HepG2 (cell line): Measurements from ENCODE around the gene GASK1A. TPM values are rescaled to one million over a fixed set of nuclear protein-coding genes. Genes with fewer than 3 reads are reported as not detected.

ENCODE experiments used
- ATAC-seq: fragments of 200-7000 bp; cut with Tn5 transposase; 3 replicates; pipeline ENCODE4 v1.9.1; 2020; ENCODE audit warnings: mild to moderate bottlenecking, moderate library complexity
- BruUV-seq: library from RNA; stranded (reverse); fragments of 400-500 nt; replicated peaks from 2 replicates; lab custom pipeline; 2021; lab: Mats Ljungman, UMichigan
- CTCF ChIA-PET: fragments of 300-600 bp; formaldehyde crosslinking; extraction: SDS; loops from one replicate; lab custom pipeline; 2021; ENCODE audit warnings: low total read pairs, inconsistent platforms, low intra/inter-chr PET ratio; lab: Yijun Ruan, JAX
- POLR2A ChIA-PET: fragments of 350-600 bp; sonication (Branson Sonifier 250); formaldehyde crosslinking; loops from one replicate; lab custom pipeline; 2020; ENCODE audit warnings: antibody characterized with exemption, inconsistent platforms; lab: Yijun Ruan, JAX
- DNase-seq: peaks from one replicate; pipeline ENCODE4 v3.0.0-alpha.2; 2015; ENCODE audit warnings: low spot score
- FAIRE-seq: peaks from 3 replicates; lab custom pipeline; 2011; peaks lifted over from hg19 to GRCh38; lab: Jason Lieb, UNC
- H2AFZ ChIP-seq: one replicate; pipeline ENCODE4 v1.6.1; 2011; ENCODE audit warnings: low read length, inconsistent platforms
- H3K27ac ChIP-seq: fragments of 300-600 bp; 3 replicates; pipeline ENCODE4 v1.8.0; 2011; ENCODE audit warnings: mixed run types, mild to moderate bottlenecking, mixed read lengths, low read length, inconsistent platforms; ENCODE audit not compliant: insufficient read depth; ENCODE audit errors: extremely low read length
- H3K27me3 ChIP-seq, 2 experiments: fragments of 200-600 bp in 1 of 2; 2 replicates in 1 of 2; 3 replicates in 1 of 2; pipeline versions ENCODE4 v1.6.0 to v1.8.0; 2011; ENCODE audit warnings: low read length in 2 of 2, mild to moderate bottlenecking in 2 of 2, moderate library complexity in 2 of 2, inconsistent platforms in 1 of 2; ENCODE audit not compliant: insufficient read depth in 2 of 2, control insufficient read depth in 1 of 2
- H3K36me3 ChIP-seq, 2 experiments: fragments of 200-600 bp in 1 of 2; replicated peaks in 1 of 2; 2 replicates in 1 of 2; 3 replicates in 1 of 2; pipeline versions ENCODE4 v1.5.1 to v1.8.0; 2011; ENCODE audit warnings: low read length in 2 of 2, inconsistent platforms in 1 of 2; ENCODE audit not compliant: insufficient read depth in 2 of 2, control insufficient read depth in 1 of 2
- H3K4me1 ChIP-seq: 2 replicates; pipeline ENCODE4 v1.5.1; 2012; ENCODE audit warnings: low read length, inconsistent platforms; ENCODE audit not compliant: insufficient read depth
- H3K4me2 ChIP-seq: 2 replicates; pipeline ENCODE4 v1.6.0; 2011; ENCODE audit warnings: low read depth, low read length, inconsistent platforms
- H3K4me3 ChIP-seq, 3 experiments: fragments of 200-600 bp in 1 of 3; sonication (generic), shearing (Covaris generic) in 1 of 3; replicated peaks in 1 of 3; 2 replicates each; pipeline ENCODE4 v1.5.1; 2011 to 2016; ENCODE audit warnings: low read length in 3 of 3, inconsistent platforms in 2 of 3, low read depth in 2 of 3, mild to moderate bottlenecking in 2 of 3, control low read depth in 1 of 3, mixed read lengths in 1 of 3; ENCODE audit not compliant: insufficient read depth in 1 of 3
- H3K79me2 ChIP-seq: one replicate; pipeline ENCODE4 v1.6.1; 2011; ENCODE audit warnings: low read length, inconsistent platforms; ENCODE audit not compliant: insufficient read depth
- H3K9ac ChIP-seq: 2 replicates; pipeline ENCODE4 v1.6.0; 2011; ENCODE audit warnings: mild to moderate bottlenecking, low read depth, low read length, inconsistent platforms; ENCODE audit not compliant: insufficient read depth
- H3K9me3 ChIP-seq: 2 replicates; pipeline ENCODE4 v1.5.1; 2012; ENCODE audit warnings: mild to moderate bottlenecking, low read length
- H4K20me1 ChIP-seq: 2 replicates; pipeline ENCODE4 v1.6.0; 2011; ENCODE audit warnings: inconsistent platforms, mild to moderate bottlenecking, low read length, moderate library complexity; ENCODE audit not compliant: insufficient read depth
- ARNT ChIP-seq: fragments of 450-650 bp; IDR thresholded peaks from 2 replicates; pipeline ENCODE4 v1.6.1; 2017
- EED ChIP-seq: sonication (generic); formaldehyde crosslinking; IDR thresholded peaks from 2 replicates; pipeline ENCODE4 v1.5.0; 2020; ENCODE audit warnings: mild to moderate bottlenecking, missing genetic modification reagents
- JUND ChIP-seq: sonication (generic); formaldehyde crosslinking; IDR thresholded peaks from 2 replicates; pipeline ENCODE4 v1.8.0; 2022; ENCODE audit warnings: mild to moderate bottlenecking, missing genetic modification reagents
- ONECUT2 ChIP-seq: sonication (generic); formaldehyde crosslinking; IDR thresholded peaks from 2 replicates; pipeline ENCODE4 v1.4.0; 2020; ENCODE audit warnings: missing genetic modification reagents
- PRDM4 ChIP-seq: sonication (generic); formaldehyde crosslinking; IDR thresholded peaks from 2 replicates; pipeline ENCODE4 v1.9.0; 2021; ENCODE audit warnings: missing genetic modification reagents, borderline replicate concordance
- TFAP4 ChIP-seq: sonication (generic); IDR thresholded peaks from 2 replicates; pipeline ENCODE4 v1.6.1; 2016; ENCODE audit warnings: low read depth, borderline replicate concordance
- ZNF10 ChIP-seq: sonication (generic); formaldehyde crosslinking; IDR thresholded peaks from 2 replicates; pipeline ENCODE4 v1.4.0; 2020; ENCODE audit warnings: mild to moderate bottlenecking, low read depth, missing genetic modification reagents, borderline replicate concordance
- ZNF788 ChIP-seq: sonication (generic); formaldehyde crosslinking; IDR thresholded peaks from 2 replicates; pipeline ENCODE4 v1.5.0; 2020; ENCODE audit warnings: mild to moderate bottlenecking, missing genetic modification reagents, borderline replicate concordance
- ZNF839 ChIP-seq: sonication (generic); formaldehyde crosslinking; IDR thresholded peaks from 2 replicates; pipeline ENCODE4 v1.4.0; 2020; ENCODE audit warnings: missing genetic modification reagents, mild to moderate bottlenecking, borderline replicate concordance
- WGBS: methylation state at CpG from one replicate; pipeline ENCODE4 v1.1.6; 2017; ENCODE audit warnings: low lambda C conversion rate; 5-methylcytosine and 5-hydroxymethylcytosine counted together
- in situ Hi-C: cut with HindIII; loops from 2 replicates; pipeline ENCODE4 v1.10.0; 2017; ENCODE audit warnings: low pct_unique_long_range_greater_than_20kb; ENCODE audit not compliant: extremely low pct_ligation_motif_present
- intact Hi-C: fragments of 100-400 bp; cut with micrococcal nuclease; formaldehyde crosslinking; loops from one replicate; pipeline ENCODE4 v1.10.0; 2022; ENCODE audit not compliant: unreplicated experiment
- polyA plus RNA-seq, 8 experiments: library from polyadenylated mRNA; depleted of rRNA in 3 of 8; stranded (reverse) in 7 of 8; unstranded in 1 of 8; fragments of >200 nt; fragmentation: Illumina TruSeq in 4 of 8; extraction: Trizol in 4 of 8; gene quantifications; 2 replicates each; pipeline versions ENCODE4 v1.2.1 to v1.2.3, GENCODE V29; 2011 to 2016; ENCODE audit warnings: low read depth in 4 of 8, missing spikeins in 1 of 8, mixed read lengths in 1 of 8; ENCODE audit not compliant: insufficient read depth in 1 of 8
- total RNA-seq, 5 experiments: library from RNA; depleted of rRNA; stranded (reverse); fragments of >200 nt; fragmentation: Illumina TruSeq; extraction: Trizol; gene quantifications; 2 replicates each; pipeline ENCODE4 v1.2.3, GENCODE V29; 2016; ENCODE audit warnings: low read depth in 1 of 5

The GASK1A gene
- total and polyA plus RNA-seq, 2 of the 13 experiments (the other 11 are each of a cell fraction or from before 2014, with no cell fraction given), result not detected

GRCh38 chr3:43004282-43004681 is 25.2 kb downstream of the GASK1A start:
- FAIRE-seq, result no peak

More at GRCh38 chr3:43004282-43004681, 25.2 kb downstream of the GASK1A start:
- Histone ChIP-seq H3K36me3 (no peaks in the 10 kb centered on the region), H3K4me1 (peaks cover 15% of the 10 kb centered on the region), H2AFZ (no peak overlapping the region), H3K79me2 (no peaks in the 10 kb centered on the region), H3K27me3 (peaks cover 0 to 9% of the 10 kb centered on the region in 2 experiments; a peak in 3 of 5 replicates), H3K4me3 (no peak overlapping the region), H3K27ac (no peak overlapping the region), H3K9ac (no peak overlapping the region), H3K9me3 (no peaks in the 10 kb centered on the region), H4K20me1 (no peaks in the 10 kb centered on the region), H3K4me2 (no peak overlapping the region)
- 38% methylated on average over 4 of the region's 4 CpGs for WGBS
- intact Hi-C loops, result no loop called here
- ChIA-PET CTCF (no interaction called here), POLR2A (no interaction called here)
- no peak for ATAC-seq
- TF ChIP-seq TFAP4 (no peak), JUND (CRISPR knock-in tag) (no peak), PRDM4 (CRISPR knock-in tag) (no peak), ARNT (no peak), ZNF10 (CRISPR knock-in tag) (no peak), EED (CRISPR knock-in tag) (no peak), ONECUT2 (CRISPR knock-in tag) (no peak), ZNF839 (no peak), ZNF788 (no peak)
- in situ Hi-C loops, result no loop called here
- DNase-seq, result no peak
- BruUV-seq, result no TSS peak
